Upper lobe of left lung (tissue), 4 donors: ENCODE measurements around the gene MEAK7.

Experiments used
- CTCF ChIP-seq, 6 experiments: fragments of 450-650 bp in 4 of 6; fragments of 200-600 bp in 2 of 6; sonication (generic) in 2 of 6; IDR thresholded peaks; one replicate each; pipeline ENCODE4 v1.5.1; 2016 to 2019; ENCODE audit warnings: antibody characterized with exemption in 6 of 6
- EP300 ChIP-seq, 4 donors: sonication (generic); formaldehyde crosslinking; IDR thresholded peaks; one replicate each; pipeline ENCODE4 v1.5.1; 2017; ENCODE audit warnings: antibody characterized with exemption in 4 of 4, control low read depth in 2 of 4

- TF ChIP-seq EP300 (IDR thresholded peaks at IDR 0.05) (no peak), CTCF (IDR thresholded peaks at IDR 0.05) (no peak)
Observed at GRCh38 chr16:84475643-84476240, 28.7 kb downstream of the MEAK7 start.
